Breast epithelium (tissue), 3 donors: Measurements from ENCODE around the gene SYT7.

Experiments used
- CTCF ChIP-seq, 3 donors: fragments of 450-650 bp; IDR thresholded peaks; one replicate each; pipeline ENCODE4 v1.5.1; 2016 to 2017; ENCODE audit warnings: antibody characterized with exemption in 3 of 3, mild to moderate bottlenecking in 3 of 3, moderate library complexity in 3 of 3
- POLR2A ChIP-seq: fragments of 450-650 bp; IDR thresholded peaks from one replicate; pipeline ENCODE4 v1.6.1; 2016; ENCODE audit warnings: antibody characterized with exemption, mild to moderate bottlenecking, moderate library complexity

- TF ChIP-seq POLR2A = no peak
- TF ChIP-seq CTCF (IDR thresholded peaks at IDR 0.05) = no peak
Observed at GRCh38 chr11:61524963-61525587, 55.8 kb downstream of the SYT7 start.
